A673 (cell line): ENCODE data around the gene ZBTB32. TPM values are rescaled to one million over a fixed set of nuclear protein-coding genes. Genes with fewer than 3 reads are reported as not detected.

Source experiments
- BruUV-seq: library from RNA; stranded (reverse); fragments of 400-500 nt; replicated peaks from 2 replicates; lab custom pipeline; 2021; lab: Mats Ljungman, UMichigan
- CTCF ChIA-PET: fragments of 300-600 bp; sonication (Branson Sonifier 250); formaldehyde crosslinking; loops from one replicate; lab custom pipeline; 2022; ENCODE audit warnings: antibody characterized with exemption; lab: Charles Lee
- POLR2A ChIA-PET: fragments of 300-600 bp; sonication (Branson Sonifier 250); formaldehyde crosslinking; loops from one replicate; lab custom pipeline; 2022; ENCODE audit warnings: antibody characterized with exemption; ENCODE audit not compliant: low non-redundant PET; lab: Charles Lee
- DNase-seq: peaks from one replicate; pipeline ENCODE4 v3.0.0-alpha.2; 2015; ENCODE audit warnings: low spot score
- H3K27ac ChIP-seq: fragments of 200-600 bp; sonication (generic); 2 replicates; pipeline ENCODE4 v1.5.1; 2016; ENCODE audit warnings: mixed run types, low read depth, mild to moderate bottlenecking, mixed read lengths, antibody characterized with exemption, low read length; ENCODE audit not compliant: poor library complexity, severe bottlenecking
- H3K27me3 ChIP-seq: fragments of 200-600 bp; sonication (generic); replicated peaks from 2 replicates; pipeline ENCODE4 v1.6.1; 2017; ENCODE audit warnings: mixed run types, low read depth, mild to moderate bottlenecking, mixed read lengths, antibody characterized with exemption, low read length; ENCODE audit not compliant: insufficient read depth, poor library complexity
- H3K36me3 ChIP-seq: fragments of 200-600 bp; sonication (generic); 2 replicates; pipeline ENCODE4 v1.6.1; 2016; ENCODE audit warnings: mixed run types, mild to moderate bottlenecking, mixed read lengths, antibody characterized with exemption, low read length; ENCODE audit not compliant: insufficient read depth, poor library complexity, severe bottlenecking
- H3K4me1 ChIP-seq: fragments of 200-600 bp; sonication (generic); 2 replicates; pipeline ENCODE4 v1.6.1; 2017; ENCODE audit warnings: mixed run types, mild to moderate bottlenecking, mixed read lengths, antibody characterized with exemption, low read length; ENCODE audit not compliant: insufficient read depth, poor library complexity, severe bottlenecking
- H3K4me3 ChIP-seq: fragments of 200-600 bp; sonication (generic); 2 replicates; pipeline ENCODE4 v1.5.1; 2016; ENCODE audit warnings: low read depth, mixed run types, mild to moderate bottlenecking, mixed read lengths, low read length; ENCODE audit not compliant: poor library complexity, severe bottlenecking
- H3K9me3 ChIP-seq: fragments of 200-600 bp; sonication (generic); 2 replicates; pipeline ENCODE4 v1.6.1; 2016; ENCODE audit warnings: mixed run types, low read depth, mild to moderate bottlenecking, mixed read lengths, antibody characterized with exemption, low read length; ENCODE audit not compliant: poor library complexity, severe bottlenecking
- CTCF ChIP-seq: fragments of 300-800, 200-600 bp; sonication (generic); conservative IDR thresholded peaks from 2 replicates; pipeline ENCODE4 v1.5.1; 2017; ENCODE audit warnings: low read depth, mild to moderate bottlenecking, antibody characterized with exemption, low read length, moderate library complexity, mixed read lengths
- EZH2 ChIP-seq: fragments of 200-600 bp; sonication (generic); IDR thresholded peaks from 2 replicates; pipeline ENCODE4 v1.6.1; 2017; ENCODE audit warnings: borderline replicate concordance, low read depth, mild to moderate bottlenecking, mixed read lengths, antibody characterized with exemption, low read length; ENCODE audit not compliant: poor library complexity, severe bottlenecking
- intact Hi-C: fragments of 100-400 bp; cut with micrococcal nuclease; formaldehyde crosslinking; loops from one replicate; pipeline ENCODE4 v1.10.0; 2022; ENCODE audit not compliant: unreplicated experiment
- total RNA-seq: library from RNA; stranded (reverse); gene quantifications from 2 replicates; pipeline ENCODE4 v1.2.3, GENCODE V29; 2021

Gene ZBTB32
- total RNA-seq, 1 experiment from 2014 or later: not detected

- POLR2A ChIA-PET: interaction anchor here (0.7 kb wide), 1 partner anchor 15 kb away, joined by 3 read pairs; no protein-coding TSS in a partner anchor
- no peaks in the 10 kb centered on the region for H3K27me3 ChIP-seq
- peak within 1 kb of the TSS; percentile 99 for H3K27ac ChIP-seq
- TSS peak; percentile 72 for BruUV-seq
- H3K4me3 ChIP-seq: peak within 1 kb of the TSS; percentile 72
- TF ChIP-seq EZH2: no peak
- no peak for TF ChIP-seq CTCF
- intact Hi-C loops: loop anchor here (10.0 kb wide), 1 partner anchor 189 kb away; the partner anchor contains the start of gene LRFN3
- DNase-seq: peak; percentile 99
- no peaks in the 10 kb centered on the region for H3K36me3 ChIP-seq
- H3K4me1 ChIP-seq: peaks cover 3% of the 10 kb centered on the region
- no peaks in the 10 kb centered on the region for H3K9me3 ChIP-seq
- CTCF ChIA-PET: interaction anchor here (0.6 kb wide), 1 partner anchor 74 kb away, joined by 3 read pairs; no protein-coding TSS in a partner anchor
Observed at GRCh38 chr19:35745328-35746086, 41.1 kb downstream of the ZBTB32 start, which contains the start of the genes PSENEN and U2AF1L4. PSENEN (plus strand) TSS chr19:35745651; CDS start chr19:35745931, 280 bp downstream. U2AF1L4 (minus strand) TSS chr19:35745418; CDS start chr19:35745391, 27 bp downstream.

- peak overlapping the region; percentile 72 for H3K4me3 ChIP-seq
- H3K9me3 ChIP-seq: no peaks in the 10 kb centered on the region
- no peaks in the 10 kb centered on the region for H3K27me3 ChIP-seq
- ChIA-PET POLR2A (no interaction called here), CTCF (interaction anchor here (0.6 kb wide), 1 partner anchor 74 kb away, joined by 3 read pairs; no protein-coding TSS in a partner anchor)
- intact Hi-C loops: loop anchor here (10.0 kb wide), 1 partner anchor 189 kb away; the partner anchor contains the start of gene LRFN3
- H3K27ac ChIP-seq: peak overlapping the region; percentile 99
- DNase-seq: no peak
- TF ChIP-seq CTCF: no peak
- peaks cover 3% of the 10 kb centered on the region for H3K4me1 ChIP-seq
- H3K36me3 ChIP-seq: no peaks in the 10 kb centered on the region
- BruUV-seq: no TSS peak
Observed at GRCh38 chr19:35746087-35746462, 41.7 kb downstream of the ZBTB32 start.

GRCh38 chr19:35746531-35746930, 42.2 kb downstream of the ZBTB32 start:
- Histone ChIP-seq H3K27ac (peak overlapping the region; percentile 99), H3K36me3 (no peaks in the 10 kb centered on the region), H3K4me1 (peaks cover 3% of the 10 kb centered on the region), H3K4me3 (peak overlapping the region; percentile 72), H3K9me3 (no peaks in the 10 kb centered on the region), H3K27me3 (no peaks in the 10 kb centered on the region)
- CTCF ChIA-PET: no interaction called here
- TF ChIP-seq EZH2 (no peak), CTCF (no peak)
- no TSS peak for BruUV-seq
- no peak for DNase-seq
- intact Hi-C loops: loop anchor here (10.0 kb wide), 1 partner anchor 188 kb away; the partner anchor contains the start of gene LRFN3
- POLR2A ChIA-PET: no interaction called here
